Effector CD4-positive, alpha-beta T cell (primary cell): ENCODE data around the gene NEUROG2. TPM values are rescaled to one million over a fixed set of nuclear protein-coding genes. Genes with fewer than 3 reads are reported as not detected.
"Not testable (repeated sequence)": the region's sequence is repeated elsewhere in the genome, so short reads cannot be mapped to it uniquely, and the experiment has no call there.

Experiments used
- DNase-seq: peaks from one replicate; pipeline ENCODE4 v3.0.0-alpha.2; 2020
- total RNA-seq: gene quantifications from one replicate; lab custom pipeline; 2026; lab: John Stamatoyannopoulos, UW

The NEUROG2 gene
- not detected for total RNA-seq

- no peak for DNase-seq
These were observed at the start of gene NEUROG2 for GRCh38 chr4:112516066-112516470. NEUROG2 (minus strand) TSS chr4:112516180; CDS start chr4:112515475, 705 bp downstream.

- no peak for DNase-seq
These were observed 48.8 kb upstream of the NEUROG2 start for GRCh38 chr4:112564706-112565270.

- no peak for DNase-seq
These were observed 47.6 kb upstream of the NEUROG2 start for GRCh38 chr4:112563431-112564200.

GRCh38 chr4:112562254-112562879 lies 46.4 kb upstream of the NEUROG2 start:
- DNase-seq = no peak

GRCh38 chr4:112560084-112560483 lies 44.1 kb upstream of the NEUROG2 start:
- no peak for DNase-seq

- no peak for DNase-seq
These were observed 43.1 kb upstream of the NEUROG2 start for GRCh38 chr4:112559053-112559452.

- DNase-seq = no peak
These were observed 41.9 kb upstream of the NEUROG2 start for GRCh38 chr4:112557676-112558411.

- not testable (repeated sequence) for DNase-seq
These were observed 38.3 kb upstream of the NEUROG2 start for GRCh38 chr4:112554271-112554670.

- DNase-seq = no peak
These were observed 36.7 kb upstream of the NEUROG2 start for GRCh38 chr4:112552668-112553067.

- DNase-seq = no peak
These were observed 34.7 kb upstream of the NEUROG2 start for GRCh38 chr4:112550728-112551127.

- no peak for DNase-seq
These were observed 30.5 kb upstream of the NEUROG2 start for GRCh38 chr4:112546476-112546875.

GRCh38 chr4:112545346-112545745 lies 29.4 kb upstream of the NEUROG2 start:
- DNase-seq = no peak

- no peak for DNase-seq
These were observed 24.7 kb upstream of the NEUROG2 start for GRCh38 chr4:112540695-112541094.

GRCh38 chr4:112536123-112536522 lies 20.1 kb upstream of the NEUROG2 start:
- DNase-seq = no peak

GRCh38 chr4:112532267-112532666 lies 16.3 kb upstream of the NEUROG2 start:
- DNase-seq = no peak

- DNase-seq = no peak
These were observed 15.2 kb upstream of the NEUROG2 start for GRCh38 chr4:112531146-112531545.

- DNase-seq = no peak
These were observed 10.1 kb upstream of the NEUROG2 start for GRCh38 chr4:112526061-112526460.

- peak; percentile 61 for DNase-seq
These were observed 8.0 kb upstream of the NEUROG2 start for GRCh38 chr4:112523764-112524505.

- no peak for DNase-seq
These were observed 7.2 kb upstream of the NEUROG2 start for GRCh38 chr4:112523008-112523721.

GRCh38 chr4:112522431-112522830 lies 6.5 kb upstream of the NEUROG2 start:
- not testable (repeated sequence) for DNase-seq

GRCh38 chr4:112521123-112522023 lies 5.4 kb upstream of the NEUROG2 start:
- DNase-seq = no peak
